Glutamatergic neuron (in vitro differentiated cells): Measurements from ENCODE around the gene NAPSA. TPM values are rescaled to one million over a fixed set of nuclear protein-coding genes. Genes with fewer than 3 reads are reported as not detected.
"Not testable (repeated sequence)": the region's sequence is repeated elsewhere in the genome, so short reads cannot be mapped to it uniquely, and the experiment has no call there.

ENCODE experiments used
- DNase-seq: peaks from one replicate; pipeline ENCODE4 v3.0.0; 2022
- H3K27ac Mint-ChIP-seq: one replicate; pipeline ENCODE4 v1.8.0; 2020; ENCODE audit warnings: mild to moderate bottlenecking, mixed read lengths, inconsistent platforms; ENCODE audit not compliant: unreplicated experiment
- H3K27me3 Mint-ChIP-seq: one replicate; pipeline ENCODE4 v1.8.0; 2020; ENCODE audit warnings: mild to moderate bottlenecking, moderate library complexity, mixed read lengths, inconsistent platforms; ENCODE audit not compliant: unreplicated experiment
- H3K36me3 Mint-ChIP-seq: one replicate; pipeline ENCODE4 v1.8.0; 2020; ENCODE audit warnings: mild to moderate bottlenecking, mixed read lengths, inconsistent platforms; ENCODE audit not compliant: unreplicated experiment
- H3K4me1 Mint-ChIP-seq: one replicate; pipeline ENCODE4 v1.8.0; 2020; ENCODE audit warnings: mild to moderate bottlenecking, low read depth, mixed read lengths, inconsistent platforms; ENCODE audit not compliant: unreplicated experiment
- H3K4me3 Mint-ChIP-seq: one replicate; pipeline ENCODE4 v1.8.0; 2020; ENCODE audit warnings: mild to moderate bottlenecking, mixed read lengths, inconsistent platforms; ENCODE audit not compliant: unreplicated experiment
- H3K9me3 Mint-ChIP-seq: one replicate; pipeline ENCODE4 v1.8.0; 2020; ENCODE audit warnings: mild to moderate bottlenecking, moderate library complexity, mixed read lengths, inconsistent platforms; ENCODE audit not compliant: unreplicated experiment
- total RNA-seq: library from RNA; stranded (reverse); fragmentation: NEBNext Ultra II Directional; extraction: Animal tissue kit (Norgen Biotek cat#: 25700); gene quantifications from one replicate; pipeline ENCODE4 v1.2.1, GENCODE V29; 2021; ENCODE audit not compliant: unreplicated experiment
- TF ChIP-seq, protein P1 (sequence below): fragments of 200-600 bp; sonication (generic); IDR thresholded peaks from one replicate; pipeline ENCODE4 v1.5.0; 2021; ENCODE audit not compliant: partially characterized antibody, unreplicated experiment

Gene NAPSA
- total RNA-seq, 1 donor from 2014 or later, result 0.88 TPM

GRCh38 chr19:50358483-50359327, 6.7 kb downstream of the NAPSA start:
- H3K4me3 Mint-ChIP-seq, result no peak overlapping the region
- TF ChIP-seq, protein P1, sequence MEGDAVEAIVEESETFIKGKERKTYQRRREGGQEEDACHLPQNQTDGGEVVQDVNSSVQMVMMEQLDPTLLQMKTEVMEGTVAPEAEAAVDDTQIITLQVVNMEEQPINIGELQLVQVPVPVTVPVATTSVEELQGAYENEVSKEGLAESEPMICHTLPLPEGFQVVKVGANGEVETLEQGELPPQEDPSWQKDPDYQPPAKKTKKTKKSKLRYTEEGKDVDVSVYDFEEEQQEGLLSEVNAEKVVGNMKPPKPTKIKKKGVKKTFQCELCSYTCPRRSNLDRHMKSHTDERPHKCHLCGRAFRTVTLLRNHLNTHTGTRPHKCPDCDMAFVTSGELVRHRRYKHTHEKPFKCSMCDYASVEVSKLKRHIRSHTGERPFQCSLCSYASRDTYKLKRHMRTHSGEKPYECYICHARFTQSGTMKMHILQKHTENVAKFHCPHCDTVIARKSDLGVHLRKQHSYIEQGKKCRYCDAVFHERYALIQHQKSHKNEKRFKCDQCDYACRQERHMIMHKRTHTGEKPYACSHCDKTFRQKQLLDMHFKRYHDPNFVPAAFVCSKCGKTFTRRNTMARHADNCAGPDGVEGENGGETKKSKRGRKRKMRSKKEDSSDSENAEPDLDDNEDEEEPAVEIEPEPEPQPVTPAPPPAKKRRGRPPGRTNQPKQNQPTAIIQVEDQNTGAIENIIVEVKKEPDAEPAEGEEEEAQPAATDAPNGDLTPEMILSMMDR, result no peak
- H3K36me3 Mint-ChIP-seq, result no peaks in the 10 kb centered on the region
- H3K27ac Mint-ChIP-seq, result no peak overlapping the region
- H3K9me3 Mint-ChIP-seq, result peaks cover 5% of the 10 kb centered on the region
- H3K27me3 Mint-ChIP-seq, result peaks cover 3% of the 10 kb centered on the region
- H3K4me1 Mint-ChIP-seq, result no peaks in the 10 kb centered on the region
- no peak for DNase-seq

DNA sequence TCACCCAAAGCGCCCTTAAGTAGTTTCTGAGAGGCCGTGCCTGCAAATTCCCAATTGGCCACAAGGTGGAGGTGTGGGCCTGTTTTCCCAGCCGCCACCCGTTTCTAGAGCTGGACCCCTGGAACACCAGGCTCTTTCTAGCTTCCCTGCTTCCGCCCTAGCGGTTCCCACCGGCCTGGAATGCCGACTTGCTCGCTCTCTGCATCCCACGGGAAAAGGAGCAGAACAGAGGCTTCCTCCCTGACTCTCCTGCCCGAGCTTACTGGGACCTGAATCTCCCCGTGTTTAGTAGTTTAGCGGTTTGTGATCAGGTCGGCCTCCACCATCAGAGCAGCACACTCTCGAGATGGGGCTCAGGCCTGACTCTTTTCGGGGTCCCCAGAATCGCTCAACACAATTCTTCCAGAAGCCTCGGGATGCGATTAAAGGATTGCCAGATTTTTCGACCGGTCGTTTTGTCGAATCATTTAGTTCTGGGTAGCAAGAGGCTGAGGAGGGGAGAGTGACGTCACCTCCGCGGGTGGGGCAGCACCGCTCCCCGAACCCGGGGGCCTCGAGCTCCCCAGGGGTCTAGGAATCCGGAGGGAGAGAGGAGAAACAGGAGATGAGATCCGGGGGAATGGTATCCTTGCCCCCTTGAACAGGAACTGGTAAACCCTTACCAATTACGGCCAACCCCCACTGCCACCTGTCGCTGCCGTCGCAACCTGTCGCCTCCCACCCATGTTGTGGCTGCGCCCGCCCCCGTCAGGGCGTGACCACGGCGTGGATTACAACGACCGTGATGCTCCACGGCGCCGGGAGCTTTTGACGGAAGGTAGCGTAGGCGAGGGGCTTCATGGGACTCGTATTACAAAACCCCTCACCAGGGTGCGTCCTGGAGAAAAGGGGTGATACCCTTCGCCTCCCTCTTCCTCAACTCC, 8.0 kb downstream of the NAPSA start:
- DNase-seq, result peak; percentile 70
- Mint-ChIP-seq H3K4me3 (peak overlapping the region; percentile 2), H3K4me1 (no peaks in the 10 kb centered on the region), H3K27ac (no peak overlapping the region), H3K27me3 (peaks cover 3% of the 10 kb centered on the region), H3K36me3 (no peaks in the 10 kb centered on the region), H3K9me3 (peaks cover 4% of the 10 kb centered on the region)
- TF ChIP-seq, protein P1, result peak; percentile 90

GRCh38 chr19:50356691-50357177, 8.7 kb downstream of the NAPSA start:
- DNase-seq, result no peak
- Mint-ChIP-seq H3K4me3 (peak overlapping the region; percentile 2), H3K9me3 (peaks cover 4% of the 10 kb centered on the region), H3K36me3 (no peaks in the 10 kb centered on the region), H3K27me3 (peaks cover 3% of the 10 kb centered on the region), H3K4me1 (no peaks in the 10 kb centered on the region), H3K27ac (no peak overlapping the region)
- TF ChIP-seq, protein P1, result no peak

- DNase-seq, H3K27ac Mint-ChIP-seq, H3K4me1 Mint-ChIP-seq, H3K4me3 Mint-ChIP-seq, H3K36me3 Mint-ChIP-seq, H3K9me3 Mint-ChIP-seq, H3K27me3 Mint-ChIP-seq: not testable (repeated sequence)
Observed at GRCh38 chr19:50353487-50353880, 12.0 kb downstream of the NAPSA start.

DNA sequence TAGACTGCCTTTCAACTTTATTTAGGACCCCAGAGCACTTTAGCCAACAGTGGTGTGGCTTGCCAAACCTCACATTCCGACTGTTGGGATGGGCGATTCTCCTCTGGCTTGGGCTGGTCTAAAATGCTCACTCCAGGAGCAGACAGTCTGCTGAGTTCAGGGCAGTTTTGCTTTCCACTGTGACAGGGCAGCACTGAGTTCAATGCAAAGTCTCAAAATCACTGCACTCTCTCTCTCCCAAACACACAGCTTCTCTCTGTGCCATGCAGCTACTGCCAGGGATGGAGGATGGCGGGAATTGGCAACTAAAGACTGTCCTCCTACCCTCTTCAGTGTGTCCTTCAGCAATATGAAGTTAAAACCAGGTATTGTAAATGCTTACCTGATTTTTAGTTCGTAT, 13.2 kb downstream of the NAPSA start:
- Mint-ChIP-seq H3K4me1 (no peaks in the 10 kb centered on the region), H3K9me3 (no peaks in the 10 kb centered on the region), H3K36me3 (no peaks in the 10 kb centered on the region), H3K27ac (no peak overlapping the region), H3K27me3 (no peaks in the 10 kb centered on the region), H3K4me3 (no peak overlapping the region)
- no peak for DNase-seq
- TF ChIP-seq, protein P1, result no peak
